ENCODE measurements around the gene FRMD3. TPM values are rescaled to one million over a fixed set of nuclear protein-coding genes. Genes with fewer than 3 reads are reported as not detected.

The FRMD3 gene
- total RNA-seq, 1 donor from 2014 or later, result 8.0 TPM

GRCh38 chr9:83247732-83248131 lies 290.5 kb downstream of the FRMD3 start:
- no peak for TF ChIP-seq CTCF (conservative IDR thresholded peaks at IDR 0.05)
- no peaks in the 10 kb centered on the region for H3K9me3 Mint-ChIP-seq
- no peaks in the 10 kb centered on the region for H3K4me1 Mint-ChIP-seq (ENCODE audit: unreplicated experiment)
- no peaks in the 10 kb centered on the region for H3K27me3 Mint-ChIP-seq
- DNase-seq (ENCODE audit: extremely low spot score, unreplicated experiment), result no peak
- H3K27ac Mint-ChIP-seq, result no peak overlapping the region
- no peaks in the 10 kb centered on the region for H3K36me3 Mint-ChIP-seq
- H3K4me3 Mint-ChIP-seq, result no peak overlapping the region

- TF ChIP-seq CTCF (conservative IDR thresholded peaks at IDR 0.05), result no peak
- Mint-ChIP-seq H3K4me3 (no peak overlapping the region), H3K4me1 (ENCODE audit: unreplicated experiment) (peaks cover 9% of the 10 kb centered on the region), H3K27me3 (no peaks in the 10 kb centered on the region), H3K9me3 (peaks cover 7% of the 10 kb centered on the region), H3K27ac (no peak overlapping the region), H3K36me3 (no peaks in the 10 kb centered on the region)
- DNase-seq (ENCODE audit: extremely low spot score, unreplicated experiment), result no peak
Measured at GRCh38 chr9:83245979-83246659, 292.1 kb downstream of the FRMD3 start.

- peaks cover 33% of the 10 kb centered on the region for H3K4me1 Mint-ChIP-seq (ENCODE audit: unreplicated experiment)
Measured at GRCh38 chr9:83242066-83242465, 296.1 kb downstream of the FRMD3 start.

GRCh38 chr9:83240671-83241070 lies 297.5 kb downstream of the FRMD3 start:
- Mint-ChIP-seq H3K27me3 (no peaks in the 10 kb centered on the region), H3K4me1 (ENCODE audit: unreplicated experiment) (peaks cover 33% of the 10 kb centered on the region), H3K9me3 (peaks cover 7% of the 10 kb centered on the region), H3K4me3 (no peak overlapping the region), H3K36me3 (no peaks in the 10 kb centered on the region), H3K27ac (no peak overlapping the region)
- no peak for DNase-seq (ENCODE audit: extremely low spot score, unreplicated experiment)
- TF ChIP-seq CTCF (conservative IDR thresholded peaks at IDR 0.05), result no peak

More at GRCh38 chr9:83242066-83242465, 296.1 kb downstream of the FRMD3 start:
- no peaks in the 10 kb centered on the region for H3K27me3 Mint-ChIP-seq
- no peak for DNase-seq (ENCODE audit: extremely low spot score, unreplicated experiment)
- no peaks in the 10 kb centered on the region for H3K36me3 Mint-ChIP-seq
- no peak for TF ChIP-seq CTCF (conservative IDR thresholded peaks at IDR 0.05)
- H3K9me3 Mint-ChIP-seq, result peaks cover 7% of the 10 kb centered on the region
- no peak overlapping the region for H3K27ac Mint-ChIP-seq
- H3K4me3 Mint-ChIP-seq, result peak overlapping the region; percentile 3

- no peaks in the 10 kb centered on the region for H3K27me3 Mint-ChIP-seq
- no peaks in the 10 kb centered on the region for H3K36me3 Mint-ChIP-seq
- H3K27ac Mint-ChIP-seq, result no peak overlapping the region
- peaks cover 33% of the 10 kb centered on the region for H3K4me1 Mint-ChIP-seq (ENCODE audit: unreplicated experiment)
- TF ChIP-seq CTCF (conservative IDR thresholded peaks at IDR 0.05), result no peak
- H3K4me3 Mint-ChIP-seq, result no peak overlapping the region
- H3K9me3 Mint-ChIP-seq, result peaks cover 7% of the 10 kb centered on the region
- DNase-seq (ENCODE audit: extremely low spot score, unreplicated experiment), result no peak
Measured at GRCh38 chr9:83239747-83240146, 298.5 kb downstream of the FRMD3 start.
